ENCODE measurements around the gene SLC9A9.

Gene SLC9A9

DNA sequence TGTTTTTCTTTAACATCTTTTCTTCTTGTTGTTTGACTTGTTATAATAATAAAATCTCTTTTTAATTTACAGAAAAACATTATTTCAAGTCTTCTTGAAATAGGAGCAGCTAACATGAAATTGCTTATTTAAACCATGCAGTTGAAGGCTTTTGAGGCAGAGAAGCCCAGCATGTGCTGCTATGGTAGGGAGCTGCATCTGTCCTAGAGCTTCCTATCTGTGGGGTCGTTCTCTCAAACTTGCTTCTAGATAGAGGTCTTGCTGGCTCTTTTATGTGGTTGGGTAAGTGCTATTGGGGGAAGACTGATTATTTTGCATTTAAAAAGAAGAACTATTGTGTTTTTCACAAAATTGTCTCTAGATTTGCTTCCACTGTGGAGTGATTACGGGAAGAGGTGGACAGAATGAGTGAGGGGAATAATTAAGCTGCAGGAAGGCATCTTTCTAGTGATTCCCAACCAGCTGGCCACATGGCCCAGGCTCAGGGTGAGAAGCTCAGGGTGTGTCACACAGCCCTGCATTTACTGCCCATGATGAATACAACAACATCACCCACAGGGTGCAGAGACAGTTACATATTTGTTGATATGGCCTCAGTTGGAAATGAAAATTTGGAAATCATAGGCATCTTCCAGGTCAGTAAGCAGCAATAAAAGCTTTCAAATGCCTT is 630.0 kb downstream of the SLC9A9 start:
- no peaks in the 10 kb centered on the region for H3K36me3 ChIP-seq (ENCODE audit: insufficient read depth, low read length)
- H4K20me1 ChIP-seq (ENCODE audit: insufficient read depth, low read length): no peaks in the 10 kb centered on the region
- DNase-seq: peak; percentile 69
- peak overlapping the region; percentile 81 for H3K27ac ChIP-seq (ENCODE audit: low read length)
- H3K79me2 ChIP-seq (ENCODE audit: insufficient read depth, low read length): no peaks in the 10 kb centered on the region
- peak; percentile 84 for ATAC-seq (ENCODE audit: insufficient read depth, low read depth)
- peak overlapping the region; percentile 49; the same call in 1 of the 2 replicates for H2AFZ ChIP-seq (ENCODE audit: low read depth, low read length)
- peak overlapping the region in 1 of 2 experiments; percentile 0; a peak in 1 of 4 replicates for H3K4me3 ChIP-seq (ENCODE audit: low read depth in 1 of 2, low read length in 2 of 2)
- peak overlapping the region; percentile 21 for H3K4me2 ChIP-seq (ENCODE audit: insufficient read depth, low read length)
- no peak for TF ChIP-seq EZH2 (IDR thresholded peaks at IDR 0.05; ENCODE audit: borderline replicate concordance, low read depth, low read length, severe bottlenecking)
- TF ChIP-seq, protein P1, sequence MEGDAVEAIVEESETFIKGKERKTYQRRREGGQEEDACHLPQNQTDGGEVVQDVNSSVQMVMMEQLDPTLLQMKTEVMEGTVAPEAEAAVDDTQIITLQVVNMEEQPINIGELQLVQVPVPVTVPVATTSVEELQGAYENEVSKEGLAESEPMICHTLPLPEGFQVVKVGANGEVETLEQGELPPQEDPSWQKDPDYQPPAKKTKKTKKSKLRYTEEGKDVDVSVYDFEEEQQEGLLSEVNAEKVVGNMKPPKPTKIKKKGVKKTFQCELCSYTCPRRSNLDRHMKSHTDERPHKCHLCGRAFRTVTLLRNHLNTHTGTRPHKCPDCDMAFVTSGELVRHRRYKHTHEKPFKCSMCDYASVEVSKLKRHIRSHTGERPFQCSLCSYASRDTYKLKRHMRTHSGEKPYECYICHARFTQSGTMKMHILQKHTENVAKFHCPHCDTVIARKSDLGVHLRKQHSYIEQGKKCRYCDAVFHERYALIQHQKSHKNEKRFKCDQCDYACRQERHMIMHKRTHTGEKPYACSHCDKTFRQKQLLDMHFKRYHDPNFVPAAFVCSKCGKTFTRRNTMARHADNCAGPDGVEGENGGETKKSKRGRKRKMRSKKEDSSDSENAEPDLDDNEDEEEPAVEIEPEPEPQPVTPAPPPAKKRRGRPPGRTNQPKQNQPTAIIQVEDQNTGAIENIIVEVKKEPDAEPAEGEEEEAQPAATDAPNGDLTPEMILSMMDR (IDR thresholded peaks at IDR 0.05; ENCODE audit: borderline replicate concordance, extremely low read depth, low read length, poor library complexity, severe bottlenecking): no peak
- H3K9ac ChIP-seq (ENCODE audit: low read depth, low read length): peak overlapping the region; percentile 58
- H3K4me1 ChIP-seq (ENCODE audit: insufficient read depth, low read length): peaks cover 68% of the 10 kb centered on the region
- H3K27me3 ChIP-seq (ENCODE audit: insufficient read depth, low read length, poor library complexity): no peaks in the 10 kb centered on the region
- H3K9me3 ChIP-seq (ENCODE audit: insufficient read depth, low read length, severe bottlenecking): no peaks in the 10 kb centered on the region

DNA sequence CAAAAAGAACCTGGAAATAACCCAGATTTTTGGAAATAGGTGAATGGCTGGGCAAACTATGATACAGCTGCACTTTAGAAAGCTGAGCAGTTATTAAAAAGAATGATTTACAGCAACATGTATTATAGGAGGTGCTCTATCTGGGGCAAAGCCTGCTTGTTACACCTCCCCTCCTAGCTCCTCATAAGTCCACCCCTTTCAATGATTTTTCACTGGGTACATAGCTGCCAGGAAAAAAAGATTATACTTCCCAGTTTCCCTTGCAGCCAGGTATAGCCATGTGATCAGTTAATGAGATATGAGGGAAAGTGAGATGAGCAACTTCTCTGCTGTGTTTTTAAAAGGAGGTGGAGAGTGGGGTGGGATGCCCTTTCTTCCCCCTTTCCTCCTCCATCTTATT is 631.0 kb downstream of the SLC9A9 start:
- peak overlapping the region; percentile 62 for H3K4me2 ChIP-seq (ENCODE audit: insufficient read depth, low read length)
- H3K9ac ChIP-seq (ENCODE audit: low read depth, low read length): peak overlapping the region; percentile 58
- DNase-seq (no peak), ATAC-seq (ENCODE audit: insufficient read depth, low read depth) (peak; percentile 18; the same call in 1 of the 3 replicates)
- H3K9me3 ChIP-seq (ENCODE audit: insufficient read depth, low read length, severe bottlenecking): no peaks in the 10 kb centered on the region
- no peaks in the 10 kb centered on the region for H3K79me2 ChIP-seq (ENCODE audit: insufficient read depth, low read length)
- peaks cover 68% of the 10 kb centered on the region for H3K4me1 ChIP-seq (ENCODE audit: insufficient read depth, low read length)
- no peak for TF ChIP-seq EZH2 (IDR thresholded peaks at IDR 0.05; ENCODE audit: borderline replicate concordance, low read depth, low read length, severe bottlenecking)
- TF ChIP-seq, protein P1 (IDR thresholded peaks at IDR 0.05; ENCODE audit: borderline replicate concordance, extremely low read depth, low read length, poor library complexity, severe bottlenecking): no peak
- peak overlapping the region; percentile 81 for H3K27ac ChIP-seq (ENCODE audit: low read length)
- H3K27me3 ChIP-seq (ENCODE audit: insufficient read depth, low read length, poor library complexity): no peaks in the 10 kb centered on the region
- H2AFZ ChIP-seq (ENCODE audit: low read depth, low read length): peak overlapping the region; percentile 67
- no peaks in the 10 kb centered on the region for H3K36me3 ChIP-seq (ENCODE audit: insufficient read depth, low read length)
- no peaks in the 10 kb centered on the region for H4K20me1 ChIP-seq (ENCODE audit: insufficient read depth, low read length)
- peak overlapping the region in 1 of 2 experiments; percentile 40; a peak in 1 of 4 replicates for H3K4me3 ChIP-seq (ENCODE audit: low read depth in 1 of 2, low read length in 2 of 2)

DNA sequence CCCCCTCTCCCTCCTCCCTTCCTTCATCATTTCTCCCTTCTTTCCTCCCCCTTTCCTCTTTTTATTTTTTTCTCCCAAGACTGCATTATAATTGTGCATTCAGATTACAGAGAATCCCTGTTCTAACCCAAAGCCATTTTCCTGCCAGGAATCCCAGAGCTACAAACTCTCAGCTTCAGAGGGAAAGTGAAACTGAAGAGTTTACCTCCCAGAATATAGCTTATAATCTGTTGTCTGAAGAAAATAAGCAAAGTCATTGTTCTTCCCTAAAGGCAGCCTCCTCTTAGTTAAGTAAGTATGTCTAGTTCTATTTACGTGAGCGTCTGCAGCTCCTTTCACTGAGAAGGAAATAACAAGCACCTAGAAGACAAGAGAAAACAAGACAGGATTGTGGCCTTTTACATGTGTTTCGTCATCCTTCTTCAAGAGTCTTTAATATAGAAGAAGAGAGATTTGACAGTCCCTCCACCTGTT is 631.5 kb downstream of the SLC9A9 start:
- Histone ChIP-seq H3K9ac (ENCODE audit: low read depth, low read length) (peak overlapping the region; percentile 58), H3K36me3 (ENCODE audit: insufficient read depth, low read length) (no peaks in the 10 kb centered on the region), H3K4me2 (ENCODE audit: insufficient read depth, low read length) (peak overlapping the region; percentile 62), H3K27me3 (ENCODE audit: insufficient read depth, low read length, poor library complexity) (no peaks in the 10 kb centered on the region), H3K79me2 (ENCODE audit: insufficient read depth, low read length) (no peaks in the 10 kb centered on the region), H3K4me3 (ENCODE audit: low read depth in 1 of 2, low read length in 2 of 2) (peak overlapping the region; percentile 1 to 40; a peak in 2 of 4 replicates), H3K9me3 (ENCODE audit: insufficient read depth, low read length, severe bottlenecking) (no peaks in the 10 kb centered on the region), H3K27ac (ENCODE audit: low read length) (peak overlapping the region; percentile 81), H2AFZ (ENCODE audit: low read depth, low read length) (peak overlapping the region; percentile 67), H4K20me1 (ENCODE audit: insufficient read depth, low read length) (no peaks in the 10 kb centered on the region), H3K4me1 (ENCODE audit: insufficient read depth, low read length) (peaks cover 68% of the 10 kb centered on the region)
- TF ChIP-seq, protein P1 (IDR thresholded peaks at IDR 0.05; ENCODE audit: borderline replicate concordance, extremely low read depth, low read length, poor library complexity, severe bottlenecking): no peak
- TF ChIP-seq EZH2 (IDR thresholded peaks at IDR 0.05; ENCODE audit: borderline replicate concordance, low read depth, low read length, severe bottlenecking): no peak
- ATAC-seq (ENCODE audit: insufficient read depth, low read depth) (peak; percentile 37), DNase-seq (no peak)

Data from DND-41 (cell line).